IMR-90 (cell line): Measurements from ENCODE around the gene TBPL2. TPM values are rescaled to one million over a fixed set of nuclear protein-coding genes. Genes with fewer than 3 reads are reported as not detected.

ENCODE experiments used
- ATAC-seq: fragments of 200-7000 bp; cut with Tn5 transposase; 2 replicates; pipeline ENCODE4 v1.9.1; 2020; ENCODE audit warnings: low read depth, mild to moderate bottlenecking, moderate library complexity
- BruUV-seq: library from RNA; stranded (reverse); fragments of 400-500 nt; replicated peaks from 2 replicates; lab custom pipeline; 2021; lab: Mats Ljungman, UMichigan
- CTCF ChIA-PET: fragments of 300-600 bp; formaldehyde crosslinking; extraction: SDS; loops from one replicate; lab custom pipeline; 2021; ENCODE audit warnings: antibody characterized with exemption; lab: Yijun Ruan, JAX
- POLR2A ChIA-PET: fragments of 300-600 bp; sonication (Branson Sonifier 250); formaldehyde crosslinking; loops from one replicate; lab custom pipeline; 2022; ENCODE audit warnings: antibody characterized with exemption; ENCODE audit not compliant: unreplicated experiment; lab: Charles Lee
- DNase-seq: peaks from one replicate; pipeline ENCODE4 v3.0.0; 2013
- H2AFZ ChIP-seq: replicated peaks from 2 replicates; pipeline ENCODE3; 2013; ENCODE audit warnings: low read length, mild to moderate bottlenecking; ENCODE audit not compliant: poor library complexity
- H2AK5ac ChIP-seq: 2 replicates; pipeline ENCODE4 v1.6.1; 2013; ENCODE audit warnings: low read depth, low read length, inconsistent platforms
- H2AK9ac ChIP-seq: replicated peaks from 2 replicates; pipeline ENCODE3; 2013; ENCODE audit warnings: mild to moderate bottlenecking, low read depth, low read length, moderate library complexity; ENCODE audit not compliant: poor library complexity
- H2BK120ac ChIP-seq: 2 replicates; pipeline ENCODE4 v1.6.1; 2013; ENCODE audit warnings: low read depth, low read length, inconsistent platforms
- H2BK15ac ChIP-seq: 3 replicates; pipeline ENCODE4 v1.6.1; 2013; ENCODE audit warnings: low read depth, low read length, inconsistent platforms
- H2BK20ac ChIP-seq: 2 replicates; pipeline ENCODE4 v1.6.1; 2013; ENCODE audit warnings: low read depth, mild to moderate bottlenecking, inconsistent platforms, low read length, moderate library complexity
- H2BK5ac ChIP-seq: 2 replicates; pipeline ENCODE4 v1.6.1; 2013; ENCODE audit warnings: mild to moderate bottlenecking, low read depth, low read length, inconsistent platforms; ENCODE audit not compliant: poor library complexity, severe bottlenecking
- H3K14ac ChIP-seq: replicated peaks from 2 replicates; pipeline ENCODE4 v1.6.1; 2013; ENCODE audit warnings: low read depth, low read length, inconsistent platforms
- H3K18ac ChIP-seq: 2 replicates; pipeline ENCODE4 v1.6.1; 2013; ENCODE audit warnings: low read depth, low read length, control low read depth
- H3K23ac ChIP-seq: 2 replicates; pipeline ENCODE4 v1.6.1; 2013; ENCODE audit warnings: low read depth, low read length, inconsistent platforms
- H3K27ac ChIP-seq: 2 replicates; pipeline ENCODE4 v1.5.1; 2013; ENCODE audit warnings: mild to moderate bottlenecking, control low read depth, low read length; ENCODE audit not compliant: insufficient read depth
- H3K27me3 ChIP-seq: 2 replicates; pipeline ENCODE4 v1.6.1; 2013; ENCODE audit warnings: low read length; ENCODE audit not compliant: control insufficient read depth, insufficient read depth
- H3K36me3 ChIP-seq: 2 replicates; pipeline ENCODE4 v1.6.1; 2013; ENCODE audit warnings: low read length, mixed read lengths; ENCODE audit not compliant: control insufficient read depth, insufficient read depth
- H3K4ac ChIP-seq: 2 replicates; pipeline ENCODE4 v1.6.1; 2013; ENCODE audit warnings: low read depth, low read length, inconsistent platforms
- H3K4me1 ChIP-seq: 2 replicates; pipeline ENCODE4 v1.6.1; 2013; ENCODE audit warnings: low read length, mixed read lengths; ENCODE audit not compliant: control insufficient read depth, insufficient read depth
- H3K4me2 ChIP-seq: 2 replicates; pipeline ENCODE4 v1.6.1; 2013; ENCODE audit warnings: low read depth, mild to moderate bottlenecking, control low read depth, low read length, moderate library complexity
- H3K4me3 ChIP-seq: 2 replicates; pipeline ENCODE4 v1.5.1; 2013; ENCODE audit warnings: low read depth, mild to moderate bottlenecking, control low read depth, low read length, moderate library complexity; ENCODE audit not compliant: insufficient read depth
- H3K56ac ChIP-seq: 2 replicates; pipeline ENCODE4 v1.6.1; 2013; ENCODE audit warnings: low read length, inconsistent platforms; ENCODE audit not compliant: insufficient read depth; ENCODE audit errors: extremely low read depth
- H3K79me1 ChIP-seq, 2 experiments: 2 replicates each; pipeline ENCODE4 v1.6.1; 2013; ENCODE audit warnings: low read length in 2 of 2, inconsistent platforms in 1 of 2, low read depth in 1 of 2
- H3K9ac ChIP-seq: 2 replicates; pipeline ENCODE4 v1.6.1; 2013; ENCODE audit warnings: low read depth, low read length, control low read depth
- H3K9me1 ChIP-seq: 2 replicates; pipeline ENCODE4 v1.6.1; 2013; ENCODE audit warnings: low read length, inconsistent platforms; ENCODE audit not compliant: insufficient read depth
- H3K9me3 ChIP-seq: 2 replicates; pipeline ENCODE4 v1.6.1; 2013; ENCODE audit warnings: low read length; ENCODE audit not compliant: control insufficient read depth, insufficient read depth
- H4K20me1 ChIP-seq: 2 replicates; pipeline ENCODE4 v1.6.1; 2013; ENCODE audit warnings: low read length, inconsistent platforms; ENCODE audit not compliant: insufficient read depth
- H4K5ac ChIP-seq: 2 replicates; pipeline ENCODE4 v1.6.1; 2013; ENCODE audit warnings: mild to moderate bottlenecking, low read depth, low read length, control low read depth
- H4K8ac ChIP-seq, 2 experiments: 2 replicates each; pipeline ENCODE4 v1.6.1; 2013; ENCODE audit warnings: low read depth in 2 of 2, low read length in 2 of 2, control low read depth in 1 of 2, inconsistent platforms in 1 of 2
- H4K91ac ChIP-seq: 2 replicates; pipeline ENCODE4 v1.6.1; 2013; ENCODE audit warnings: low read depth, low read length, inconsistent platforms; ENCODE audit not compliant: insufficient read depth
- BHLHE40 ChIP-seq: fragments of 150-350 bp; IDR thresholded peaks from 2 replicates; pipeline ENCODE4 v1.6.1; 2016; ENCODE audit warnings: mild to moderate bottlenecking, low read depth, low read length
- CEBPB ChIP-seq: IDR thresholded peaks from 2 replicates; pipeline ENCODE4 v1.6.1; 2012; ENCODE audit warnings: low read depth, low read length, improper control_type of control experiment
- CHD1 ChIP-seq: IDR thresholded peaks from 2 replicates; pipeline ENCODE4 v1.6.1; 2012; ENCODE audit warnings: low read depth, low read length, improper control_type of control experiment
- FOS ChIP-seq: fragments of 150-350 bp; IDR thresholded peaks from 2 replicates; pipeline ENCODE4 v1.6.1; 2016; ENCODE audit warnings: low read depth, low read length
- MAFK ChIP-seq: IDR thresholded peaks from 2 replicates; pipeline ENCODE4 v1.6.1; 2012; ENCODE audit warnings: low read depth, low read length, improper control_type of control experiment
- MXI1 ChIP-seq: IDR thresholded peaks from 2 replicates; pipeline ENCODE4 v1.6.1; 2012; ENCODE audit warnings: low read depth, mild to moderate bottlenecking, low read length, moderate library complexity, borderline replicate concordance
- NFE2L2 ChIP-seq: fragments of 150-350 bp; IDR thresholded peaks from 2 replicates; pipeline ENCODE4 v1.6.1; 2016; ENCODE audit warnings: low read depth, mild to moderate bottlenecking, low read length
- POLR2A ChIP-seq: IDR thresholded peaks from 2 replicates; pipeline ENCODE4 v1.6.1; 2012; ENCODE audit warnings: mild to moderate bottlenecking, low read depth, low read length
- RAD21 ChIP-seq: IDR thresholded peaks from 2 replicates; pipeline ENCODE4 v1.6.1; 2012; ENCODE audit warnings: low read length, improper control_type of control experiment
- RCOR1 ChIP-seq: IDR thresholded peaks from 2 replicates; pipeline ENCODE4 v1.6.1; 2012; ENCODE audit warnings: mild to moderate bottlenecking, low read length, improper control_type of control experiment; ENCODE audit not compliant: insufficient replicate concordance
- RFX5 ChIP-seq: IDR thresholded peaks from 2 replicates; pipeline ENCODE4 v1.8.0; 2012; ENCODE audit warnings: low read depth, mild to moderate bottlenecking, low read length, moderate library complexity
- SMC3 ChIP-seq: fragments of 150-350 bp; IDR thresholded peaks from 2 replicates; pipeline ENCODE4 v1.6.1; 2016; ENCODE audit warnings: low read depth, mild to moderate bottlenecking, antibody characterized with exemption, low read length, moderate library complexity
- dilution Hi-C: fragments of 300-500 bp; cut with HindIII; formaldehyde crosslinking; loops from one replicate; pipeline ENCODE4 v1.14.3; 2018; ENCODE audit warnings: low sequenced_read_pairs; ENCODE audit not compliant: unreplicated experiment
- in situ Hi-C: fragments of 300-500 bp; cut with MboI; formaldehyde crosslinking; loops from 3 replicates; pipeline ENCODE4 v1.14.3; 2019; ENCODE audit warnings: low sequenced_read_pairs, inconsistent platforms, mixed read lengths
- intact Hi-C: fragments of 100-400 bp; cut with micrococcal nuclease; formaldehyde crosslinking; loops from 2 replicates; pipeline ENCODE4 v1.10.0; 2022
- polyA plus RNA-seq, 3 experiments: library from polyadenylated mRNA; depleted of rRNA; stranded (reverse); fragments of >200 nt; gene quantifications; 2 replicates each; pipeline ENCODE4 v1.2.3, GENCODE V29; 2012; ENCODE audit warnings: low replicate concordance in 1 of 3
- total RNA-seq: library from RNA; depleted of rRNA; stranded (reverse); fragments of >200 nt; gene quantifications from 2 replicates; pipeline ENCODE4 v1.2.3, GENCODE V29; 2012
- TF ChIP-seq, protein P1 (sequence below): fragments of 150-350 bp; IDR thresholded peaks from 2 replicates; pipeline ENCODE4 v1.6.1; 2017; ENCODE audit warnings: mild to moderate bottlenecking, antibody characterized with exemption, low read length, low read depth

TBPL2 gene
- total and polyA plus RNA-seq, 2 of the 4 experiments (the other 2 are of a cell fraction): not detected

DNA sequence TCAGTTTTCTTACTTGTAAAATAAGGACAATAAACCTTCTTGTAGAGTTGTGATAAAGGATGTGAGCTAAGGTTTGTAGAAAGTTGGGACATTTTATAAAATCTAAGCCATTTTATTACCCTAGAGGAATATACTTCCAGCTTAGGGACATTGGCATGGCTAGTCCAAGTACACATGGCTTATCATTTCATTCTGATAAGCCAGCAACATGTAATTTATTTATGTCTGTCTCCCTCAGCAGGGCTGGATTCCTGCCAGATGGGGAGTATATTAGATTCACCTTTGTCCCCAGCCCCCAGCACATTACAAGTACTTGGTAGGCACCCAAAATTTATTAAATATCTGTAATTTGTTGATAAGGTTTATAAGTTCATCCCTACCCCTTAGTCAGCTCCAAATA lies 22.5 kb downstream of the TBPL2 start:
- dilution Hi-C loops (no loop called here), intact Hi-C loops (no loop called here), in situ Hi-C loops (no loop called here)
- Histone ChIP-seq H3K9ac (no peak overlapping the region), H2BK20ac (no peak overlapping the region), H2BK15ac (no peak overlapping the region), H3K23ac (no peak overlapping the region), H2AK5ac (no peak overlapping the region), H3K4me1 (no peaks in the 10 kb centered on the region; the same call in 1 of the 2 replicates), H3K56ac (no peak overlapping the region), H3K4me3 (no peak overlapping the region), H3K9me1 (no peaks in the 10 kb centered on the region), H3K4me2 (no peak overlapping the region), H3K36me3 (no peaks in the 10 kb centered on the region), H3K79me1 (no peaks in the 10 kb centered on the region), H2BK120ac (no peak overlapping the region), H4K8ac (no peak overlapping the region), H2BK5ac (no peak overlapping the region), H4K5ac (no peak overlapping the region), H3K4ac (no peak overlapping the region), H3K27ac (no peak overlapping the region), H4K20me1 (no peaks in the 10 kb centered on the region), H4K91ac (no peak overlapping the region), H2AK9ac (no peak overlapping the region), H3K18ac (no peak overlapping the region), H3K9me3 (no peaks in the 10 kb centered on the region), H2AFZ (no peak overlapping the region), H3K27me3 (peaks cover 1% of the 10 kb centered on the region; the same call in 1 of the 2 replicates), H3K14ac (no peak overlapping the region)
- CTCF ChIA-PET: no interaction called here
- TF ChIP-seq CHD1 (no peak), POLR2A (no peak), BHLHE40 (no peak), RCOR1 (no peak), MXI1 (no peak), RFX5 (no peak), RAD21 (no peak), FOS (no peak), NFE2L2 (no peak), CEBPB (no peak), MAFK (no peak), SMC3 (no peak)
- TF ChIP-seq, protein P1, sequence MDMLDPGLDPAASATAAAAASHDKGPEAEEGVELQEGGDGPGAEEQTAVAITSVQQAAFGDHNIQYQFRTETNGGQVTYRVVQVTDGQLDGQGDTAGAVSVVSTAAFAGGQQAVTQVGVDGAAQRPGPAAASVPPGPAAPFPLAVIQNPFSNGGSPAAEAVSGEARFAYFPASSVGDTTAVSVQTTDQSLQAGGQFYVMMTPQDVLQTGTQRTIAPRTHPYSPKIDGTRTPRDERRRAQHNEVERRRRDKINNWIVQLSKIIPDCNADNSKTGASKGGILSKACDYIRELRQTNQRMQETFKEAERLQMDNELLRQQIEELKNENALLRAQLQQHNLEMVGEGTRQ: no peak
- DNase-seq: no peak
- POLR2A ChIA-PET: no interaction called here
- no TSS peak for BruUV-seq
- ATAC-seq: no peak
